HL-60 (cell line): Measurements from ENCODE around the gene ABCA2.

Experiments
- GABPA ChIP-seq: IDR thresholded peaks from 2 replicates; pipeline ENCODE4 v1.6.1; 2012; ENCODE audit warnings: low read depth
- POLR2AphosphoS5 ChIP-seq: IDR thresholded peaks from 2 replicates; pipeline ENCODE4 v1.6.1; 2012; ENCODE audit warnings: low read depth
- SPI1 ChIP-seq: IDR thresholded peaks from 2 replicates; pipeline ENCODE4 v1.6.1; 2012; ENCODE audit warnings: low read depth, mild to moderate bottlenecking, borderline replicate concordance
- TF ChIP-seq, protein P1 (sequence below): IDR thresholded peaks from one replicate; pipeline ENCODE4 v1.5.1; 2011; ENCODE audit warnings: low read length, control low read depth, inconsistent platforms; ENCODE audit not compliant: insufficient read depth
- TF ChIP-seq, protein P2 (sequence below): IDR thresholded peaks from 2 replicates; pipeline ENCODE4 v1.6.1; 2012; ENCODE audit warnings: low read depth; ENCODE audit not compliant: insufficient replicate concordance

DNA sequence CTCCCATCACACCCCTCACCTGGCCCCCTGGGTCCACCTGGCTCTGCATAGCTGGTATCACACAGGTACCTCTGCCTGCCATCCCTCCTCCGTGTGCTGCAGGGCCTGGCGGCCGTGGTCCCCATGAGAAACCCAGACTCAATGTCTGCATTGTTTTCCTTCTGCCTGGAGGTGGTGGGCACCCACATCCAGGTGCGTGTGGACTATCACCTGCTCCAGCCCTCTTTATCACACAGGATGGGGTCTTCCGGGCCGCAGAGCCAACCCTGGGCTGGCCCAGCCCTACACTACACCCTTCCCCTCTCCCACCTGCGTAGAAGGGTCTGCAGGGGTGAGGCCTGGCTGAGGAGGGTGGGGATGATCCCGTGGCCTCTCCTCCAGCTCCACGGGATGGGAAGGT is 10.9 kb upstream of the ABCA2 start:
- TF ChIP-seq, protein P1, sequence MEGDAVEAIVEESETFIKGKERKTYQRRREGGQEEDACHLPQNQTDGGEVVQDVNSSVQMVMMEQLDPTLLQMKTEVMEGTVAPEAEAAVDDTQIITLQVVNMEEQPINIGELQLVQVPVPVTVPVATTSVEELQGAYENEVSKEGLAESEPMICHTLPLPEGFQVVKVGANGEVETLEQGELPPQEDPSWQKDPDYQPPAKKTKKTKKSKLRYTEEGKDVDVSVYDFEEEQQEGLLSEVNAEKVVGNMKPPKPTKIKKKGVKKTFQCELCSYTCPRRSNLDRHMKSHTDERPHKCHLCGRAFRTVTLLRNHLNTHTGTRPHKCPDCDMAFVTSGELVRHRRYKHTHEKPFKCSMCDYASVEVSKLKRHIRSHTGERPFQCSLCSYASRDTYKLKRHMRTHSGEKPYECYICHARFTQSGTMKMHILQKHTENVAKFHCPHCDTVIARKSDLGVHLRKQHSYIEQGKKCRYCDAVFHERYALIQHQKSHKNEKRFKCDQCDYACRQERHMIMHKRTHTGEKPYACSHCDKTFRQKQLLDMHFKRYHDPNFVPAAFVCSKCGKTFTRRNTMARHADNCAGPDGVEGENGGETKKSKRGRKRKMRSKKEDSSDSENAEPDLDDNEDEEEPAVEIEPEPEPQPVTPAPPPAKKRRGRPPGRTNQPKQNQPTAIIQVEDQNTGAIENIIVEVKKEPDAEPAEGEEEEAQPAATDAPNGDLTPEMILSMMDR, result no peak
- TF ChIP-seq POLR2AphosphoS5 (peak; percentile 94), SPI1 (no peak), GABPA (no peak)
- TF ChIP-seq, protein P2, sequence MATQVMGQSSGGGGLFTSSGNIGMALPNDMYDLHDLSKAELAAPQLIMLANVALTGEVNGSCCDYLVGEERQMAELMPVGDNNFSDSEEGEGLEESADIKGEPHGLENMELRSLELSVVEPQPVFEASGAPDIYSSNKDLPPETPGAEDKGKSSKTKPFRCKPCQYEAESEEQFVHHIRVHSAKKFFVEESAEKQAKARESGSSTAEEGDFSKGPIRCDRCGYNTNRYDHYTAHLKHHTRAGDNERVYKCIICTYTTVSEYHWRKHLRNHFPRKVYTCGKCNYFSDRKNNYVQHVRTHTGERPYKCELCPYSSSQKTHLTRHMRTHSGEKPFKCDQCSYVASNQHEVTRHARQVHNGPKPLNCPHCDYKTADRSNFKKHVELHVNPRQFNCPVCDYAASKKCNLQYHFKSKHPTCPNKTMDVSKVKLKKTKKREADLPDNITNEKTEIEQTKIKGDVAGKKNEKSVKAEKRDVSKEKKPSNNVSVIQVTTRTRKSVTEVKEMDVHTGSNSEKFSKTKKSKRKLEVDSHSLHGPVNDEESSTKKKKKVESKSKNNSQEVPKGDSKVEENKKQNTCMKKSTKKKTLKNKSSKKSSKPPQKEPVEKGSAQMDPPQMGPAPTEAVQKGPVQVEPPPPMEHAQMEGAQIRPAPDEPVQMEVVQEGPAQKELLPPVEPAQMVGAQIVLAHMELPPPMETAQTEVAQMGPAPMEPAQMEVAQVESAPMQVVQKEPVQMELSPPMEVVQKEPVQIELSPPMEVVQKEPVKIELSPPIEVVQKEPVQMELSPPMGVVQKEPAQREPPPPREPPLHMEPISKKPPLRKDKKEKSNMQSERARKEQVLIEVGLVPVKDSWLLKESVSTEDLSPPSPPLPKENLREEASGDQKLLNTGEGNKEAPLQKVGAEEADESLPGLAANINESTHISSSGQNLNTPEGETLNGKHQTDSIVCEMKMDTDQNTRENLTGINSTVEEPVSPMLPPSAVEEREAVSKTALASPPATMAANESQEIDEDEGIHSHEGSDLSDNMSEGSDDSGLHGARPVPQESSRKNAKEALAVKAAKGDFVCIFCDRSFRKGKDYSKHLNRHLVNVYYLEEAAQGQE, result no peak
